GM19438 (cell line): Measurements from ENCODE around the gene GFOD2.
A peak's percentile ranks its signal among the peaks of the same experiment; 100 is the strongest.

Source experiments
- ATAC-seq: cut with Tn5 transposase; IDR thresholded peaks from one replicate; pipeline ENCODE4 v1.9.1; 2021; ENCODE audit warnings: low read depth; ENCODE audit not compliant: unreplicated experiment

The GFOD2 gene

GRCh38 chr16:67673712-67674580 is 45.2 kb downstream of the GFOD2 start:
- ATAC-seq: no peak

- no peak for ATAC-seq
Measured at GRCh38 chr16:67672739-67673662, 46.1 kb downstream of the GFOD2 start.

GRCh38 chr16:67672306-67672705 is 46.8 kb downstream of the GFOD2 start:
- no peak for ATAC-seq

- ATAC-seq: no peak
Measured at GRCh38 chr16:67669499-67670101, 49.5 kb downstream of the GFOD2 start.

- no peak for ATAC-seq
Measured at GRCh38 chr16:67668495-67669157, 50.5 kb downstream of the GFOD2 start.

- peak; percentile 62 for ATAC-seq
Measured at GRCh38 chr16:67667817-67668494, 51.2 kb downstream of the GFOD2 start.

- ATAC-seq: no peak
Measured at GRCh38 chr16:67667453-67667816, 51.7 kb downstream of the GFOD2 start.

GRCh38 chr16:67666559-67667452 is 52.3 kb downstream of the GFOD2 start, which contains the start of the genes C16orf86 and ENKD1:
Gene C16orf86 (plus strand): TSS chr16:67666814. CDS start chr16:67666971, 157 bp downstream.
Gene ENKD1 (minus strand): TSS chr16:67666750. CDS start chr16:67666442, 308 bp downstream.
- peak; percentile 62 for ATAC-seq

- ATAC-seq: no peak
Measured at GRCh38 chr16:67666032-67666551, 53.0 kb downstream of the GFOD2 start.

- ATAC-seq: no peak
Measured at GRCh38 chr16:67665598-67665997, 53.5 kb downstream of the GFOD2 start.

GRCh38 chr16:67664871-67665270 is 54.2 kb downstream of the GFOD2 start:
- ATAC-seq: no peak

GRCh38 chr16:67664258-67664657 is 54.9 kb downstream of the GFOD2 start:
- ATAC-seq: no peak

- ATAC-seq: no peak
Measured at GRCh38 chr16:67663877-67664222, 55.3 kb downstream of the GFOD2 start.

- no peak for ATAC-seq
Measured at GRCh38 chr16:67663151-67663876, 55.8 kb downstream of the GFOD2 start.

GRCh38 chr16:67662653-67663010 is 56.5 kb downstream of the GFOD2 start:
- no peak for ATAC-seq

GRCh38 chr16:67661886-67662652 is 57.0 kb downstream of the GFOD2 start:
- no peak for ATAC-seq

- ATAC-seq: no peak
Measured at GRCh38 chr16:67661101-67661761, 57.9 kb downstream of the GFOD2 start.
